COLO829 (cell line): ENCODE results near the gene DDI2.
"Not testable (repeated sequence)": the region's sequence is repeated elsewhere in the genome, so short reads cannot be mapped to it uniquely, and the experiment has no call there.

ENCODE experiments used
- DNase-seq: peaks from one replicate; pipeline ENCODE4 v3.0.0; 2012; ENCODE audit warnings: low spot score

Gene DDI2

DNA sequence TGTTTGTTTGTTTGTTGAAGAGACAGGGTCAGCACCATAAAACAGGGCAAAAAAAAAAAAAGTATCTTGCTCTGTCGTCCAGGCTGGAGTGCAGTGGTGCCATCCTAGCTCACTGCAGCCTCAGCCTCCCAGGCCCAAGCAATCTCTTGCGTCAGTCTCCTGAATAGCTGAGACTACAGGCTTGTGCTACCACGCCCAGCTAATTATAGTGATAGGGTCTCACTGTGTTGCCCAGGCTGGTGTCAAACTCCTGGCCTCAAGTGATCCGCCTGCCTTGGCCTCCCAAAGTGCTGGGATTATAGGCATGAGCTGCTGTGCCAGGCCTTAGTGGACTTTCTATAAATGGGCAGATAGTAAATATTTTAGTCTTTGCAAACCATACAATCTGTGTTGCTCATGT is 19.2 kb downstream of the DDI2 start:
- no peak for DNase-seq

DNA sequence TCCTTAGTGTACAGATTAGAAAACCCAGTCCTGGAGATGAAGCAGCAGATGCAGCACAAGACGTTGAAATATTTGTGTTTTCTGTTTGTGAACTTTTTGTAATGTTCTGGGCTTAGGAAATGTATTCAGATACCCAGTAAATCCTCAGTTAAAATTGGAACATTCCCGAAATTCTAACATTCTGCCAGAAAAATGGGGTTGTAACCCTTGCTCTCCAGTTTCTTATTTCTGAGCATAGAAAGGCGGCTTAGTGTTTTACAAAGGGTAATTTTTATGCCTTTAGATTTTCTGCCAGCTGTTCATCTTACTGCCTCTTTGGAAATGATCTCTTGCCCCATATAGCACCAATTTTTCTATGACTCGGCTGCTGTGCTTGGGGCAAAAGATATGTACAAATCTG is 20.6 kb downstream of the DDI2 start:
- DNase-seq, result no peak

DNA sequence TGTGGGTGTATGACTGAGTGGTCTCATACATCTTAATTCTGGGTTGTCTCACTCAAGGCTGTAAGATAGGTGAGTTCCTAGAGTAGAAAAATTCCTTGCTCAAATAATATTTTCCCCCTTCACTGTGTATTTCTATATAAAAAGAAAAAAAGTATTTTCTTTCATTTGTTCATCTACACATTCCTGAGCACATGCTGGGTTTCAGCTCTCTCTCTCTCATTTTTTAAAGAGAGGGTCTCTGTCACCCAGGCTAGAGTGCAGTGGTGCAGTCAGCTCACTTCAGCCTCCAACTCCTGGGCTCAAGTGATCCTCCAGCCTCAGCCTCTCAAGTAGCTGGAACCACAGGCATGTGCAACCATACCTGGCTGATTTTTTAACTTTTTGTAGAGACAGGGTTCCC is 22.0 kb downstream of the DDI2 start:
- no peak for DNase-seq

DNA sequence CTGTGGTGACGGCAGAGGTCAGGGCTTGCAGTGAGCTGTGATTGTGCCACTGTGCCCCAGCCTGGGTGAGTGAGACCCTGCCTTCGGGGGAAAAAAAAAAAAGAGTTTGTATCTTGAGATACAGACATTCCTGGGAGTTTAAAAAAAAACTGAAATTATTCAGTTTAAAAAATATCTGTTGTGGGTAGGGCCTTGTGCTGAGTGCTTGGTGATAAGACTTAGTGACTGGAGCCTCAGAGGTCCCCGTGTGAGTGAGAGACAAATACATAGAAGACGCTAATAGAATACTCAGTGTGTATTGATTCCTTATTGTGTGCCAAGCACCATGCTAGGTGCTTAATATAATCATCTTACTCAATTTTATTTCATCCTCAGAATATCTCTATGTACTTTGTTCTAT is 22.7 kb downstream of the DDI2 start:
- DNase-seq, result no peak

DNA sequence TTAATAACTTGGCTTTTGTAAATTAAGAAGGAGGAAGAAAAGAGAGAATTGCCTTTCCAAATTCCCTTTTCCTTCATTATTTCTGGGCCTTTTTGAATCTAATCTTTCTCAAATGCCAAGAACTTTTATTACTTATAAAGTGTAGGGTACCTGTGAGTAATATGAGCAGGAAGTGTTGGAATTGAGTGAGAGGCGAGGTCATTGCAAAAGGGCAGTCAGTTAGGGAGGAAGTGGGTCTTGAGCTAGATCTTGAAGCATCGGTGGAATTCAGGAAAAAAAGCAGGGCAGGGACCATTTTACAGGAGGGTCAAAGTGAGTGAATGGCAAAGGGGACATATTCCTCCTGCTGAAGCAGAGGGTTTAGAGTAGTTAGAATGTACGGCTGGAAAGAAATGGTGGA is 23.4 kb downstream of the DDI2 start:
- no peak for DNase-seq

DNA sequence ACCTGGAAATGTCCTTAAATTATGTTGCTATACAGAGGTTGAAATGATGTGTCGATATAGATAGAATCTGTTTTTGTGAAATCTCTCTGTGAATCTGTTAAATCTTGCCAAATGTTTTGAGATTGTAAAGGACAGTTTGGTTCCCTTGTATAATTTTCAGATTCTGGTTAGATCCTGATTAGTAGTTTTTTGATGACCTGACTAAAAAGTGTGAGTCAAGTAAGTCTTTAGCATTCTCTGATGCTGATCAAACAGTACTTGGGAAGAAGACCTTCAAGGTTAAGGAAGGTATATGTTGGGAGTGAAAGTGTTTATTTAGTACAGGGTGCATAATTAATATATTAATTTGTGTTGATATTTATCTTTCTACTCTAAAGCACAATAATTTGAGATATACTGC is 32.7 kb downstream of the DDI2 start:
- no peak for DNase-seq

DNA sequence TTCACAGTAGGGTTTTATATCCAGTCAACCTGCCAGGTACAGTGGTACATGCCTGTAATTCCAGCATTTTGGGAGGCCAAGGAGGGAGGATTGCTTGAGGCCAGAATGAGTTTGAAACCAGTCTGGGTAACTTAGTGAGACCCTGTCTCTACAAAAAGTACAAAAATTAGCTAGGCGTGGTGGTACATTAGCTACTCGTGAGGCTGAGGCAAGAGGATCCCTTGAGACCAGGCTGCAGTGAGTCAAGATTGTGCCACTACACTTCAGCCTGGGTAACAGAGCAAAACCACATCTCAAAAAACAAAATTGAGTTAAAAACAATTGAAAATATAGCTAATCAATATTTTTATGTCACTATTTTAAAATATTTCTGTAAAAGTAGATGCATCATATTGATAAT is 33.2 kb downstream of the DDI2 start:
- no peak for DNase-seq

DNA sequence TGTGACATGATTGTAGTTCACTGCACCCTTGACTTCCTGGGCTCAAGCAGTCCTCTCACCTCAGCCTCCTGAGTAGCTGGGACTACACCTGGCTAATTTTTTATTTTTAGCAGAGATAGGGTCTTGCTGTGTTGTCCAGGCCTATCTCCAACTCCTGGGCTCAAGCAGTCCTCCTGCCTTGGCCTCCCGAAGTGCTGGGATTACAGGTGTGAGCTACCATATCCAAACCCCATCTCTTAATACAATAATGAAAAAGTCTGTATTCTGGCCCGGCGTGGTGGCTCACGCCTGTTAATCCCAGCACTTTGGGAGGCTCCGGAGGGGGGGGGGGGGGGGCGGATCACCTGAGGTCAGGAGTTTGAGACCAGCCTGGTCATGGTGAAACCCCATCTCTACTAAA is 34.9 kb downstream of the DDI2 start:
- DNase-seq, result not testable (repeated sequence)

DNA sequence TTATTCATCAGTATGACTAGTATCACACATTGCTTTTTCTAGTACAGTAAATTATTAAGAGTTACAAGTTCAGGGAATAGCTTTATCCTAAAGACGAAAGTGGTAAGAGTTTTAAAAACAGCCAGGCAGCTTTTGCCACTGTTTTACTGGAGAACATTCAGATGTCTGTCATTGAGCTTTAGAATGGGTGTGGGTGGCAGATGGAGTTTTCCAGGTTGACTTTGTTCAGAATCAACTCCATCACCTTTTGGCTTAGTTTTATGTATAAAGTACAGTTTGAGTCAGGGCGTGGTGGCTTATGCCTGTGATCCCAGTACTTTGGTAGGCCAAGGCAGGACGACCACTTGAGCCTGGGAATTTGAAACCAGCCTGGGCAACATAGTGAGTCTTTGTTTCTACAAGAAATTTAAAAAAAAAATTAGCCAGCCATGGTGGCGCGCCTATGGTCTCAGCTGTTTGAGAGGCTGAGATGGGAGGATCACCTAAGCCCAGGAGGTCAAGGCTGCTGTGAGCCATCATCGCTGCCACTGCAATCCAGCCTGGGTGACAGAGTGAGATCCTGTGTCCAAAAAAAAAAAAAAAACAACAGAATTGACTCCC is 36.9 kb downstream of the DDI2 start:
- no peak for DNase-seq

DNA sequence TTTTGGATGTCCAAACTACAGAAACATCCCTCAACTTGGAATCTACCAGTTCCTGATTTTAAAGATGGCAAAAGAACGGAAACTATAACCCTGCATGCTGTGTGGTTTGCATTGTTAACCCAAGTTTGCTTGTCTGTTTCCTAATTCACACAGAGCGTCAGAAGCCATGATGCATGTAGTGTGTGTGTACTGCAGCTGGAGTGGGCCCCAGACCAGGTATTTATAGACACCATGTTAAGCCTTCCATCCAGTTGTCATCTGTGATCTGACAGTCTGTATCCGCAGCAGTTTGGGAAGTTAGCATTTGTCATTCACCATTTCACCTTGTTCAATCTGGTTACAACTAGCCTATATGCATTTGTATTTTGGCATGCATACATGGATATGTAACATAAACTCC is 39.2 kb downstream of the DDI2 start:
- DNase-seq, result no peak

DNA sequence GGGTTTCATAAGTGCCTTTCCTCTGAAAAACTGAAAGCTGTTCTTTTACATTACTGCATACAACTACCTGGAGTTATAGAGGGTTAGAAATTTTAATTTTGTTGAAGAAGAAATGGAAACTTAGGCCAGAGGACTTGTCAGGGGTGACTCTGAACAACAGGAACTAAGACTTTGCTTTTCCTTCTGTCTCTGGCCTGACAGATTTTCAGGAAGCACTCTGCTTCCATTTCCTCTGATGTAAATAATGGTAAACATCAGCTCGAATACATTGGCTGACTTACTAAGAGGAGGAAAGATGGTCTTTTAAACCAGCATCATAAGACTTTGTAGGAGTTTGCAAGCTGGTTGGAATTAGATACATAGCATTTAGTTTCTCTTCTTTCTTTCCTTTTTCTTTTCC is 39.8 kb downstream of the DDI2 start:
- no peak for DNase-seq

DNA sequence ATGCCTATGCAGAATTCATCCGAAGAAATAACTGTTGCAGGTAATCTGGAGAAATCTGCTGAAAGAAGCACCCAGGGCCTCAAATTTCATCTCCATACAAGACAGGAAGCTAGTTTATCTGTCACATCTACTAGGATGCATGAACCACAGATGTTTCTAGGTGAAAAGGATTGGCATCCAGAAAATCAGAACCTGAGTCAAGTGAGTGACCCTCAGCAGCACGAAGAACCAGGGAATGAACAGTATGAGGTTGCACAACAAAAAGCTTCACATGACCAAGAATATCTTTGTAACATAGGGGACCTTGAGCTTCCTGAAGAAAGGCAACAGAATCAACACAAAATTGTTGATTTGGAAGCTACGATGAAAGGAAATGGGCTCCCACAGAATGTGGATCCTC is 42.9 kb downstream of the DDI2 start:
- DNase-seq, result no peak

DNA sequence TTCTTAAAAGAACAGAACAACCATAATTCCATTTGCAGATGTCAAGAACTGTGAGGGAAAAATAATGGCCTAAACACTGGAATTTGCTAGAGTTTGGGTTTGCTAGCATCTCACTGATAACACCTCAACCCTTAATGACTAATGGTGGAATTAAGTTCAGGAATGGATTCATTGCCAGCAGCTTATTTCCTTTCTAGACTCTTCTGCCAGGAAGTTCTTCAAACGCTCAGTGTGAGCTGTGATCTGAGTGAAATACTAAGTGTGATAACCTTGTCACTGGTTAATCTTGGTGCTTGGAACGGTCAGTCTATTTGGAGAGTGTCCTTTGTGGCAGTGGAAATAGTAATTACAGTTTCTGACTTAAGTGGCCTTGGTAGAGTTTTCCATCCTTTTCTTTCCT is 45.2 kb downstream of the DDI2 start:
- DNase-seq, result no peak

DNA sequence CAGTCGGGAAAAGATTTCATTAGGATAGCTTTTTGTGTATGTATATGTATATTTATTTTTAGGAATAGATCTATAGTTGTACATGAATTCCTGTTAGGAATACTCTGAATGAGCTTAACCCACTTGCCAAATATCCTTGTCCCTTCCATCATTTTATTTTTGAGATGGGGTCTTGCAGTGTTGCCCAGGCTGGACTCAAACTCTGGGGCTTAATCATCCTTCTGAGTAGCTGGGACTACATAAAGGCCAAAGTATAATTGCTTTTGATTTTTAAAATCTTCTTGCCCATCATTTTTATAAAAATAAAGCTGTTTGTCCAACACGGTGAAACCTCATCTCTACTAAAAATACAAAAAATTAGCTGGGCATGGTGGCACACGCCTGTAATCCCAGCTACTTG is 46.7 kb downstream of the DDI2 start:
- DNase-seq, result no peak

DNA sequence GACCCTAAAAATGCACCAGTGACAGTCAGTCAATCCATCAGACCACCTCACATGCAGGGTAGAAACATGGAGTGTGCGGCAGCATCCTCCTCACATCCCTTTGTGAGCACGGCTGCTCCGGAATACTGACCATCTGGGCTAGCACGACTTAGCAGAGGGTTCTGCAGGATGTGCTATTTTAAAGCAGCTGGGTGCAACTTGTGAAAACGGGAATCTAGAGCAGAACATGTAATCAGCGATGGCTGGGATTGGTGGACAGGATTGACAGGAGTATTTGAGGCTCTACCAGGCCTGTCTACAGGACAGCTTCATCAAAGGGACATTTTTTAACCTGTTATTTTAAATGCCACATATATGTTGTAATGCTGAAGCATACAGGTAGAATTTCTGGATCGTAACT is 50.1 kb downstream of the DDI2 start:
- DNase-seq, result no peak

DNA sequence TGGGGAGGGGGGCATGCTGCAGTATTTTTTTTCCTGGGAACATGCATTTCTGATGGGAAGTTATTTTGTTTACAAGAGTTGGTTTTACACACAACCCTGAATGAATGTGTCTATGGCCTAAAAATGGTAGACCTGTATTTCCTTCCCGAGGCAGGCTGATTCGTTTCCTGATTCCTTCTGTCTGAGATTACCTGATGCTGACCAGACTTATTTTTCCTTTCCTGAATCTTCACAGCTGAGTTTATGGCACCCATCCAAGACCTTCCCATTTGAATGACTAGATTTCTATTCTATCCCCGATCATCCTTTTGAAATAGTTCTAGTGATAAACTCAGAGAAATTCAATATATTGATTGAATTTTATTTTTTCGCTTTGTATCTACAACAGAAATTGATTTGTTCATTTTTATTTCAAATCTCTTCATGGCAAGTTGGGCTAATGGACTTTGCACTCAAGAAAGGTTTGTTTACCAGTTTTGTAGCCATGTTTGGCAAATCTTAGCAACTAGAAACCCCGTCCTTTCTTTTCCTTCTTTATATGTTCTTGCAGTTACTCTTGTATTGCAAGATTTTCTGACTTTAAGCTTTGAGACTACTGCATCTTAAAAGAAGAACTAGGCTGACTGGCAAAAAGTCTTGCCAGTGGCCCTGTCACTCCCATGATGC is 51.0 kb downstream of the DDI2 start:
- no peak for DNase-seq

DNA sequence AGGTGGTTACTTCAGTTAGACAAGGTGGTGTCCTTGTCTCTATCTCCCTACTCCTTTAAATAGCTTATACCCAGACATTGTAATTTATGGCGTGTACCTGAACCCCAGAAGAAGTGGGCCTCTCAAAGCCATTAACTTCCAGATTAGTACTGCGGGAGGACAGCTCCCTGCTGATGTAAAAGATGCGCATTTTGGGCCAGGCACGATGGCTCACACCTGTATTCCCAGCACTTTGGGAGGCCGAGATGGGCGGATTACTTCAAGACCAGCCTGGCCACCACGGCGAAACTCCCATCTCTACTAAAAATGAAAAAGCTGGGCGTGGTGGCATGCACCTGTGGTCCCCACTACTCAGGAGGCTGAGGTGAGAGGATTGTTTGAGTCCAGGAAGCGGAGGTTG is 51.8 kb downstream of the DDI2 start:
- no peak for DNase-seq

DNA sequence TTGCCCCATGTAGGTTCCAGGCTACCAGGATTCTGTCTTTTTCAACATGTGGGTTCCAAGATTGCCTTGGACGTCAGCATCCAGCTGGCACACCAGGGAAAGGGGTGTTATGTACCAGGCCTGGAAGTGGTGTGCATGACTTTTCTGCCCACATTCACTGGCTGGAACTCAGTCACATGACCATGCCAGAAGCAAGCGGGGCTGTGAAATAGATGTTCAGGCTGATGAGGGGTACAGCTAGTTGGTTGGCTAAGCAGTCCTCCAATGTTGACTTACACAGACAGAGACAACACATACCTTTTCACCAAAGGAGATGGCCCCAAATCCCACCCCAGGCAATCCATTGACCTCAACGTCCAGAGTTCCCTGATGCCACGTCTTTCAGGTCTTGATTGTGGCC is 52.6 kb downstream of the DDI2 start:
- DNase-seq, result no peak

DNA sequence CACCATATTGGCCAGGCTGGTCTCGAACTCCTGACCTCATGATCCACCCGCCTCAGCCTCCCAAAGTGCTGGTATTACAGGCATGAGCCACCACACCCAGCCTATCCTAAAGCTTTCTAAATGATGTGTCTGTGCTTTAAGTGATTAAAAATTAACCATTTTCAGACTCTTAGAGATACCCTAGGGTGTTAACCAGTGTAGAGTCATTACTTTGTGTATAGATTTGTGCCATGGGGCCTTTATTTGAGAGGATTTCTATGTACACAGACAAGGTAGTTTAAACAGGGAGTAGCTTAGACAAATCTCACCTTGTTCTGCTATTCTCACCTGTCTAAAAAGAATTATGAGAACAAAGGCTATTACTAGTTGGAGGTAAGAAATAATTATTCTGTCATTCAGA is 54.2 kb downstream of the DDI2 start:
- DNase-seq, result no peak

DNA sequence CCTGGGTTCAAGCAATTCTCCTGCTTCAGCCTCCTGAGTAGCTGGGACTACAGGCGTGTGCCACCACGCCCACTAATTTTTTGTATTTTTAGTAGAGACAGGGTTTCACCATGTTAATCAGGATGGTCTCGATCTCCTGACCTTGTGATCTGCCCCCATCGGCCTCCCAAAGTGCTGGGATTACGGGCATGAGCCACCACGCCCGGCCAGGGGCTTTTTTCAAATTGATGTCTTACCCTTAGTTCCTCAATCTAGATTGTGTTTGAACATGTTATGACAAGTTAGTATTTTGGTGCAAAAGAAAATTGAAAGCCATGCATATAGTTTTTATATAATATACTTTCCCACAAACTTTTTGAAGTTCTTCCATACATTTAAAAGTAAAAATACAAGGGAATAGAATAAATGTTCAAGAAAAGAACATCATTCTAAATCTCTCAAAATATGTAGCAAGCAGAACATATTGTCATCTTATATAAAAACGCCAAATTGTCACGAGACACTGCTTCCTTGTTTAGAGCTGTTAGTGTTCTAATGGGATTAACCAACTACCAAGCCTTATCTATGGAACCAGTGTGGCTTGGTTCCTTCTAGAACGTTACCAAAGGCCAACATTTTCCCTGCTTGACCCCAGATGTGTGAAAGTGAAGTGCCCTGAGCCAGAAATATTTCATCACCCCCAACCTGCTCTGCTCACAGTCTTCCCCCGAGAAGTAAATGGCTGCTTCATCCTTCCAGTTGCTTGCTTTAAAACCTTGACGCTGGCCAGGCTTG is 57.3 kb downstream of the DDI2 start:
- DNase-seq, result no peak

DNA sequence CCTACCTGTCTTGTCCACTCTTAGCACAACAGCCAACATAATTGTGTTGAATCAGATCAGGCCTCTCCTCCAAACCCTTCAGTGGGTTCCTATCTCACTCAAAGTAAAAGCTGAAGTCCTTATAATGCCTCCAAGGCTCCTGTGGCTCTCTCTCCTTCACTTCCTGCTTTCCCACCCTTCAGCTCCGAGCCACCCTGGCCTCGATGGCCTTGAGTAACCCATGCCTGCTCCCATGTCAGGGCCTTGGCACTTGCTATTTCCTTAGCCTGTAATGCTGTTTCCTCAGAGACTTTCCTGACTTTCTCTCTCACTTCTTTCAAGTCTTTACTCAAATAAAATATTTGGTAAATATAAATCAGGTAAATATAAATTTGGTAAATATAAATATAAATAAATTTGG is 58.8 kb downstream of the DDI2 start:
- DNase-seq, result no peak

DNA sequence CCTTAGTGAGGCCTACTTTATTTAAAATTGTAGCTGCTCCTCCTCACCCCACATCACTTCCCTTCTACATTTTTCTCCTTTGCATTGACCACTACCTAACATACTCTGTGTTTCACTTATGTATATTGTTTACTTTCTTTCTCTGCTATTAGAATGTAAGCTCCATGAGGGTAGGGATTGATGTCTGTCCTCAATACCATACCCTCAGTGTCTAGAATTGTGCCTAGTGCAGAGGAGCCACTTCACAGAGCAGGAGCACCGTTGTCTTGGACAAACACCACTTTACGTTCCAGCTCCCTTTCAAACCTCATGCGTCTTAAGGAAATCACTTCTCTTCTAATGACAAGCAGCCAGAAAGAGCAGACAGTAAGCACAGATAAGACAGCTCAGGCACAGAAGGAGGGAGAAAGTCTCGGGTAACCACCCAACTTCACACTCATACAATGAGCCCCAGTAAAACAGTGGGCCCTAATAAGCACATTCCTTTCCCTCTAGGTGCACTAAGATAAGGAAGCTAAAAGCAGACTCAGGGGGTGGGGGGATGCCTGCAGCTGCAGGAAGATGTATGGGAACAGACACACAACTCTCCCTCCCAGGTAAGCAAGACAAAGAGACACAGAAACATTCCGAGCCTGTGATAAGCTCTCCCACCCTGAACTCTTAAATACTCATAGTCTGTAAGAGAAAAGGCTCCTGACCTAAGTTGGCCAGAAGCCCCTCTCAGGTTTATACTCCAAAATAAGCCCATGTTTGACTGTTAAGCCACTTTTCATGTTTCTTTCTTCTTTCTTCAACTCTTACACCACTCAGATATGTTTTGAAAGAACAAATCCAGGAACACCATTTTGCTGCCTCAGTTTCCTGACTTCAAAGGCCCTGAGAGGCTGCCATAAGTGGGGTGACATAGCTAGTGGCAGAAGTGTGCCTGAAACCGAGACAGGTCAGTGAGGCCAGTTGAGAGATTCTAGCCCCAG is 59.7 kb downstream of the DDI2 start:
- DNase-seq, result no peak

DNA sequence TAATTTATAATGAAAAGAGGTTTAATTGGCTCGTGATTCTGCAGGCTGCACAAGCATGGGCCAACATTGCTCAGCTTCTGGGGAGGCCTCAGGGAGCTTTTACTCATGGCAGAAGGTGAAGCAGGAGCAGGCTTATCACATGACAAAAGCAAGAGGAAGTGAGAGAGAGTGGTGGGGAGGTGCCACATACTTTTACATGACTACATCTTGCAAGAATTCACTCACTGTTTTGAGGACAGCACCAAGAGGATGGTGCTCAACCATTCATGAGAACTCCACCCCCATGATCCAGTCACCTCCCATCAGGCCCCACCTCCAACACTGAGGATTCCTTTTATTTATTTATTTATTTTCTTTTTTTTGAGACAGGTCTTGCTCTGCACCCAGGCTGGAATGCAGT is 61.3 kb downstream of the DDI2 start:
- DNase-seq, result no peak
